ENCODE data around the gene ECI1. TPM values are rescaled to one million over a fixed set of nuclear protein-coding genes. Genes with fewer than 3 reads are reported as not detected.

The ECI1 gene
- total RNA-seq, 1 experiment from 2014 or later, result 140 TPM

DNA sequence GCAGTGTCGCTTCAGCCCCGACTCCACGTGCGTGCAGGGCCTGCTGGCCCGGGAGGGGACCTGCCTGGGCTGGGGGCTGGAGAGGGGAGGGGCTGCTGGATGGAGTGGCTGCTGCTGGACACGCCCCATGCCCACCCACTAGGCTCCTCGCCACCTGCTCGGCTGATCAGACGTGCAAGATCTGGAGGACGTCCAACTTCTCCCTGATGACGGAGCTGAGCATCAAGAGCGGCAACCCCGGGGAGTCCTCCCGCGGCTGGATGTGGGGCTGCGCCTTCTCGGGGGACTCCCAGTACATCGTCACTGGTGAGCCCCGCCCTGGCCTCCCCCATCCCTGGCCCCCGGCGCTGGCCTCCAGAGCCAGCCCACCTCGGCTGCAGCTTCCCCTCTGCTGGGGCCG lies 43.1 kb downstream of the ECI1 start:
- peaks cover 19 to 41% of the 10 kb centered on the region in 2 experiments for H3K4me1 ChIP-seq (ENCODE audit: control insufficient read depth in 1 of 2, insufficient read depth in 2 of 2, low read length in 2 of 2)
- H3K9me3 ChIP-seq (ENCODE audit: control insufficient read depth in 1 of 2, insufficient read depth in 1 of 2, low read depth in 1 of 2, low read length in 2 of 2), result no peaks in the 10 kb centered on the region
- BruUV-seq (replicated peaks), result no TSS peak
- no peak overlapping the region for H2AFZ ChIP-seq (ENCODE audit: low read depth, low read length, poor library complexity, severe bottlenecking)
- peaks cover 42% of the 10 kb centered on the region for H3K79me2 ChIP-seq (ENCODE audit: insufficient read depth, low read length)
- TF ChIP-seq, protein P1, sequence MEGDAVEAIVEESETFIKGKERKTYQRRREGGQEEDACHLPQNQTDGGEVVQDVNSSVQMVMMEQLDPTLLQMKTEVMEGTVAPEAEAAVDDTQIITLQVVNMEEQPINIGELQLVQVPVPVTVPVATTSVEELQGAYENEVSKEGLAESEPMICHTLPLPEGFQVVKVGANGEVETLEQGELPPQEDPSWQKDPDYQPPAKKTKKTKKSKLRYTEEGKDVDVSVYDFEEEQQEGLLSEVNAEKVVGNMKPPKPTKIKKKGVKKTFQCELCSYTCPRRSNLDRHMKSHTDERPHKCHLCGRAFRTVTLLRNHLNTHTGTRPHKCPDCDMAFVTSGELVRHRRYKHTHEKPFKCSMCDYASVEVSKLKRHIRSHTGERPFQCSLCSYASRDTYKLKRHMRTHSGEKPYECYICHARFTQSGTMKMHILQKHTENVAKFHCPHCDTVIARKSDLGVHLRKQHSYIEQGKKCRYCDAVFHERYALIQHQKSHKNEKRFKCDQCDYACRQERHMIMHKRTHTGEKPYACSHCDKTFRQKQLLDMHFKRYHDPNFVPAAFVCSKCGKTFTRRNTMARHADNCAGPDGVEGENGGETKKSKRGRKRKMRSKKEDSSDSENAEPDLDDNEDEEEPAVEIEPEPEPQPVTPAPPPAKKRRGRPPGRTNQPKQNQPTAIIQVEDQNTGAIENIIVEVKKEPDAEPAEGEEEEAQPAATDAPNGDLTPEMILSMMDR (IDR thresholded peaks at IDR 0.05 in 2 of 3, conservative IDR thresholded peaks at IDR 0.05 in 1 of 3; ENCODE audit: borderline replicate concordance in 1 of 3, insufficient read depth in 1 of 3, low read depth in 2 of 3, low read length in 2 of 3), result no peak
- TF ChIP-seq EZH2phosphoT487 (IDR thresholded peaks at IDR 0.05; ENCODE audit: borderline replicate concordance), result no peak
- no peak for TF ChIP-seq SP1 (IDR thresholded peaks at IDR 0.05; ENCODE audit: low read depth)
- TF ChIP-seq ZFX (IDR thresholded peaks at IDR 0.05), result no peak
- TF ChIP-seq, protein P2, sequence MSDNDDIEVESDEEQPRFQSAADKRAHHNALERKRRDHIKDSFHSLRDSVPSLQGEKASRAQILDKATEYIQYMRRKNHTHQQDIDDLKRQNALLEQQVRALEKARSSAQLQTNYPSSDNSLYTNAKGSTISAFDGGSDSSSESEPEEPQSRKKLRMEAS (IDR thresholded peaks at IDR 0.05), result no peak
- TF ChIP-seq, protein P3, sequence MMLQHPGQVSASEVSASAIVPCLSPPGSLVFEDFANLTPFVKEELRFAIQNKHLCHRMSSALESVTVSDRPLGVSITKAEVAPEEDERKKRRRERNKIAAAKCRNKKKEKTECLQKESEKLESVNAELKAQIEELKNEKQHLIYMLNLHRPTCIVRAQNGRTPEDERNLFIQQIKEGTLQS (IDR thresholded peaks at IDR 0.05), result no peak
- TF ChIP-seq, protein P4, sequence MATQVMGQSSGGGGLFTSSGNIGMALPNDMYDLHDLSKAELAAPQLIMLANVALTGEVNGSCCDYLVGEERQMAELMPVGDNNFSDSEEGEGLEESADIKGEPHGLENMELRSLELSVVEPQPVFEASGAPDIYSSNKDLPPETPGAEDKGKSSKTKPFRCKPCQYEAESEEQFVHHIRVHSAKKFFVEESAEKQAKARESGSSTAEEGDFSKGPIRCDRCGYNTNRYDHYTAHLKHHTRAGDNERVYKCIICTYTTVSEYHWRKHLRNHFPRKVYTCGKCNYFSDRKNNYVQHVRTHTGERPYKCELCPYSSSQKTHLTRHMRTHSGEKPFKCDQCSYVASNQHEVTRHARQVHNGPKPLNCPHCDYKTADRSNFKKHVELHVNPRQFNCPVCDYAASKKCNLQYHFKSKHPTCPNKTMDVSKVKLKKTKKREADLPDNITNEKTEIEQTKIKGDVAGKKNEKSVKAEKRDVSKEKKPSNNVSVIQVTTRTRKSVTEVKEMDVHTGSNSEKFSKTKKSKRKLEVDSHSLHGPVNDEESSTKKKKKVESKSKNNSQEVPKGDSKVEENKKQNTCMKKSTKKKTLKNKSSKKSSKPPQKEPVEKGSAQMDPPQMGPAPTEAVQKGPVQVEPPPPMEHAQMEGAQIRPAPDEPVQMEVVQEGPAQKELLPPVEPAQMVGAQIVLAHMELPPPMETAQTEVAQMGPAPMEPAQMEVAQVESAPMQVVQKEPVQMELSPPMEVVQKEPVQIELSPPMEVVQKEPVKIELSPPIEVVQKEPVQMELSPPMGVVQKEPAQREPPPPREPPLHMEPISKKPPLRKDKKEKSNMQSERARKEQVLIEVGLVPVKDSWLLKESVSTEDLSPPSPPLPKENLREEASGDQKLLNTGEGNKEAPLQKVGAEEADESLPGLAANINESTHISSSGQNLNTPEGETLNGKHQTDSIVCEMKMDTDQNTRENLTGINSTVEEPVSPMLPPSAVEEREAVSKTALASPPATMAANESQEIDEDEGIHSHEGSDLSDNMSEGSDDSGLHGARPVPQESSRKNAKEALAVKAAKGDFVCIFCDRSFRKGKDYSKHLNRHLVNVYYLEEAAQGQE (IDR thresholded peaks at IDR 0.05; ENCODE audit: low read depth), result no peak
- TF ChIP-seq EZH2 (IDR thresholded peaks at IDR 0.05), result no peak
- TF ChIP-seq, protein P5, sequence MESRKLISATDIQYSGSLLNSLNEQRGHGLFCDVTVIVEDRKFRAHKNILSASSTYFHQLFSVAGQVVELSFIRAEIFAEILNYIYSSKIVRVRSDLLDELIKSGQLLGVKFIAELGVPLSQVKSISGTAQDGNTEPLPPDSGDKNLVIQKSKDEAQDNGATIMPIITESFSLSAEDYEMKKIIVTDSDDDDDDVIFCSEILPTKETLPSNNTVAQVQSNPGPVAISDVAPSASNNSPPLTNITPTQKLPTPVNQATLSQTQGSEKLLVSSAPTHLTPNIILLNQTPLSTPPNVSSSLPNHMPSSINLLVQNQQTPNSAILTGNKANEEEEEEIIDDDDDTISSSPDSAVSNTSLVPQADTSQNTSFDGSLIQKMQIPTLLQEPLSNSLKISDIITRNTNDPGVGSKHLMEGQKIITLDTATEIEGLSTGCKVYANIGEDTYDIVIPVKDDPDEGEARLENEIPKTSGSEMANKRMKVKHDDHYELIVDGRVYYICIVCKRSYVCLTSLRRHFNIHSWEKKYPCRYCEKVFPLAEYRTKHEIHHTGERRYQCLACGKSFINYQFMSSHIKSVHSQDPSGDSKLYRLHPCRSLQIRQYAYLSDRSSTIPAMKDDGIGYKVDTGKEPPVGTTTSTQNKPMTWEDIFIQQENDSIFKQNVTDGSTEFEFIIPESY (IDR thresholded peaks at IDR 0.05; ENCODE audit: extremely low read depth, insufficient replicate concordance, low read length), result no peak
- no peak for TF ChIP-seq POLR2A (IDR thresholded peaks at IDR 0.05; ENCODE audit: borderline replicate concordance, extremely low read depth, insufficient read depth, insufficient read length)
- TF ChIP-seq ZNF274 (IDR thresholded peaks at IDR 0.05; ENCODE audit: low read depth, low read length), result no peak
- no peak for TF ChIP-seq FOSL1 (IDR thresholded peaks at IDR 0.05; ENCODE audit: low read depth)
- TF ChIP-seq CBX3 (IDR thresholded peaks at IDR 0.05; ENCODE audit: low read depth), result no peak
- TF ChIP-seq POLR2AphosphoS5 (IDR thresholded peaks at IDR 0.05; ENCODE audit: low read depth, low read length), result no peak
- TF ChIP-seq SRF (IDR thresholded peaks at IDR 0.05; ENCODE audit: low read depth), result no peak
- TF ChIP-seq CEBPB (IDR thresholded peaks at IDR 0.05; ENCODE audit: low read depth), result no peak
- TF ChIP-seq YY1 (IDR thresholded peaks at IDR 0.05; ENCODE audit: extremely low read depth, insufficient replicate concordance, low read depth, low read length), result no peak
- RAD21 ChIA-PET (ENCODE audit: low non-redundant PET in 1 of 2, low total read pairs in 2 of 2, uncharacterized antibody in 2 of 2, unreplicated experiment in 2 of 2), result no interaction called here
- no peak for DNase-seq (ENCODE audit: low read depth, low spot score)
- H3K36me3 ChIP-seq (ENCODE audit: control insufficient read depth in 1 of 2, insufficient read depth in 2 of 2, low read length in 2 of 2), result peaks cover 4 to 33% of the 10 kb centered on the region in 2 experiments; a peak in 3 of 4 replicates
- no peak for ATAC-seq
- H3K27ac ChIP-seq (ENCODE audit: low read depth, low read length), result no peak overlapping the region
- intact Hi-C loops (cut with micrococcal nuclease), result no loop called here
- POLR2A ChIA-PET, result no interaction called here
- H3K9ac ChIP-seq (ENCODE audit: low read length), result no peak overlapping the region
- no peak overlapping the region for H3K4me3 ChIP-seq (replicated peaks in 1 of 2; ENCODE audit: low read depth in 1 of 2, low read length in 2 of 2)
- no peak overlapping the region for H3K4me2 ChIP-seq (ENCODE audit: low read length)
- no peaks in the 10 kb centered on the region for H3K27me3 ChIP-seq (ENCODE audit: insufficient read depth, low read length)
- H4K20me1 ChIP-seq (ENCODE audit: insufficient read depth), result peaks cover 9% of the 10 kb centered on the region; the same call in 1 of the 2 replicates
- H3K9me2 ChIP-seq (ENCODE audit: insufficient read depth), result no peaks in the 10 kb centered on the region
- CTCF ChIA-PET, result no interaction called here

All from HCT116 (cell line).